Activated CD4-positive, alpha-beta T cell treated with anti-CD3 and anti-CD28 coated beads for 24 hours (primary cell): ENCODE measurements around the gene DSN1.

Experiments
- DNase-seq, 2 donors: peaks; one replicate each; pipeline ENCODE4 v3.0.0-alpha.2; 2020; ENCODE audit warnings: low read depth in 2 of 2

Gene DSN1

GRCh38 chr20:36796117-36796516, 22.6 kb upstream of the DSN1 start:
- no peak for DNase-seq

DNA sequence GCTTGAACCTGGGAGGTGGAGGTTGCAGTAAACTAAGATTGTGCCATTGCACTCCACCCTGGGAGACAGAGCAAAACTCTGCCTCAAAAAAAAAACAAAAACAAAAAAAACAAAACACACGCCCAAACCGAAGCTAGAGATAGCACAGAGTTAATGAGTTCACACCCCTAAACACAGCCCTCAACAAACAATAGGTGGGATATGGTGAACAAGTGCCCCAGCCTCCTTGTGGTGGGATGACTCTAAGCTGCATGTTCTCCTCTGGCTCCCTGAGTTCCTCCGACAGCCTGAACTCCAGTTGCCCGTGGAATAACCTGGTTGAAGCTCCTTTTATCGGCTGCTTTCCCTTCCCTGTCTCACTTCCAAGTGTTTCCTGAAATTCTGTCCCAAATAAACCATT, 22.1 kb upstream of the DSN1 start:
- DNase-seq, result no peak

DNA sequence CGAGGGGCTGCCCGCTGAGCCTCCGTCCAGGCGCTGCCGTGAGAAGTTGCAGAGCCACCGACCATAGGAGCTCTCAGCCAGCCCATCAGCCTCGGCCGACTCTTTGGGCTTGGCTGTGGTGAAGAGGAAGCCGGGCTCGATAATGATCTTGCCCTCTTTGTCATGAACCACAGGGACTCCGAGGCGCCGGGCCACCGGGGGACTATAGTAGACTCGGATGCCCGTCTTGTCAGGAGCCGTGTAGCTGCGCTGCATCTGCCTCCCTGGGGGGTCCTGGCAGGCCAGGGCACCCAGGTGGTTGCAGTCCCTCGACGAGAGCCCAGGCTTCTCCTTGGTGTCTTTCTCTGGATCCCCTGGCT, 20.5 kb upstream of the DSN1 start:
- DNase-seq, result no peak

DNA sequence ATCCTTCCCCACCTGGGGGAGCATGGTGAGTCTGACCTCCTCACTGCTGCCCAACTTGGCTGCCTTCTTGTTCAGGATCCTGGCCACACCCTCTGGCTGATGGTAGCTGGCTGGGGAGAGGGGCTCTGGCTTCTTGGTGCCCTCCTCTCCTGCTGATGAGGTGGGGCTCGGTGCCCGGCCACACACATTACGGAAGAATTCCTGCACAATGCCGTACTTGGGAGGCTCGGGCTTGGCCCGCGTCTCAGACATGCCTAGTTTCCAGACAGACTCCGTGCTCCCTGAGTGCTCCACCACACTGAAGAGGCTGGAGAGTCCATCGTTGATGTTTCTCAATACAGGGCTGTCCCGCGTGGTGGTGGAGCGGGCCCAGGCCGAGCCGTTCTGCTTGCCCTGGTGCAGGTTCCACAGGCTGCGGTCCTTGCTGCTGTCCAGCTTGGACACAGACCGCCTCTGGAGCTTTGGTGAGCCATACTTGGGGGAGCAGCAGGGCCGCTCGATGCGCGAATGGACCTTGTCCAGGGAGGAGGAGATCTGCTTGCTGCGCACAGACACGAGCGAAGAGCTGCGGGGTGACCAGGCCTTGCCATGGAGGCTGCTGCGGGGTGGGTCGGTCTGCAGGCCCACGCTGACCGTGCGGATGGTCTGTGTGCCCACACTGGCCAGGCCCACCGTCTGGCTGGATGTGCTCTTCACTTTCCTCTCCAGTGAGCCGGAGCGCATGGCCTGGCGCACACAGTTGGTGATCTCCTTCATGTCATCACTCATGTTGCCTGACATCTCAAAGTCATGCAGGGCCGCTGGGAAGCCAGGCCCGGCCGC, 19.9 kb upstream of the DSN1 start:
- DNase-seq, result no peak

GRCh38 chr20:36792422-36792821, 18.9 kb upstream of the DSN1 start:
- DNase-seq, result no peak

DNA sequence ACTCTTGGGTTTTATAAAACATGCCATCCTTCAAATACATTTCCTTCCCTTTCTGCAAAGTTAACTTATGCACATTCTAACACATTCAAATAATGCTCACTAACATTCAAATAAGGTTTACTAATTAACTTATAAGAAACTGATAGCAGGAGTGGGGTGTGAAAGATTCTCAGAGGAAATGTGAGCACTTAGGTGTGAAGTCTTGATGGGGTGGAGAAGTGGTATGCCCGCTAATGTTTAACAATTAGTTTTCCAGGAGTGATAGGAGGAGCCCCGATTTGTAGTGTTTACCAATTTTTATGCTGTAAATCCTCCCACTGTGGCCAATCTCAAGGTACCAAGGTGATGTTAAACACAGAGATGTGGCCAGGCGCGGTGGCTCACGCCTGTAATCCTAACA, 18.3 kb upstream of the DSN1 start:
- DNase-seq, result no peak

DNA sequence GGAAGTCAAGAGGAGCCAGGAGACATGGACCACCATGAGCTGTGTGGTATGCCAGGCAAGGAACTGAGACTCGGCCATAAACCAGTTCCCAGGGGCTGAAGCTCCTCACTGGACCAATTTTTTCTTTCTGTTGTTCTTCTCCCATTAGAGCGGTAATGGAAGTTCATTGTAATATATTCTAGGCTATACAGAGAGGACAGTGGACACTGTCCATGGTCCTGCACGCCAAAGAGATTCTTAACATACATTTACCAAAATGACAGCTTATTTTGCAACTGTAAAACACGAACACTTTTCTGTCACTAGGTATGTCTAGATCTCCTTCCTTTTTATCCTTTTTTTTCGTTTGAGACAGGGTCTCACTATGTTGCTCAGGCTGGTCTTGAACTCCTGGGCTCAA, 13.1 kb upstream of the DSN1 start:
- DNase-seq, result no peak

DNA sequence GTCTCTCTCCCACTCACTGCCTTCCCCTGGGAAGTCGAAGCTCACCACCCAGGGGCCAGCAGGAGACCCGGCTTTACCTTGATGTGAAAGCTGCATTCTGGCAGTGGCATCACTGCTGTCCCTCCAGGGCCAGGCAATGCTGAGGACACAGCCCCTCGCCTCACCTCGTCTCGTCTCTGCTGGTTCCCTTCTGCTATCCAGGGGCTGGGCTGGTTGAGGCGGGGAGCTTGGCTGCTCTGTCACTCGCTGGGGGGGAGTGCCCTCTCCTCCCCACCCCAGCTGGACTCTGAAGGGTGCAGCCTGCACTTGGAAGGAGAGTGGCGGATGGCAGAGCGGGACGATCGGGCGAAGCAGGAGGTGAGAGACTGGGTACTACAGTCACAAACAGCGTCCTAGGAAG, 12.7 kb upstream of the DSN1 start:
- DNase-seq, result no peak

DNA sequence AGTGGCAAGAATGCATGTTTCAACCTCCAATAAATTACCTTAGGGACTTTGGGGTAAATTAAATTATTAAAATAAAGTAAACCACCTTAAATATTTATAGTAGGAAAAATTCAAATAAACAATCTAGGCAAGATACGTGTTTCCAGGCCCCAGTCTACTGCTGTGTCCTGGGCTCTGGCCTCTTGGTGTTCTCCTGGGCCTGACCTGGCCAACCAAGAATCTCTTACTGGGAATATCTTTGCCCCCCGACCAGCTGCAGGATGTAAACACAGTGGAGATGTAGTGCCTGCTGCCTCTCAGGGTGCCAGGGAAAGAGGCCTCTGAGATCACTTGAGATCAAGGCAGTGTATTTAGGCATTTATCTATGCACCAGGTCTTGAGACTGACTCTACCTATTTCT, 11.7 kb upstream of the DSN1 start:
- DNase-seq, result no peak

GRCh38 chr20:36784900-36785299, 11.3 kb upstream of the DSN1 start:
- DNase-seq, result no peak

DNA sequence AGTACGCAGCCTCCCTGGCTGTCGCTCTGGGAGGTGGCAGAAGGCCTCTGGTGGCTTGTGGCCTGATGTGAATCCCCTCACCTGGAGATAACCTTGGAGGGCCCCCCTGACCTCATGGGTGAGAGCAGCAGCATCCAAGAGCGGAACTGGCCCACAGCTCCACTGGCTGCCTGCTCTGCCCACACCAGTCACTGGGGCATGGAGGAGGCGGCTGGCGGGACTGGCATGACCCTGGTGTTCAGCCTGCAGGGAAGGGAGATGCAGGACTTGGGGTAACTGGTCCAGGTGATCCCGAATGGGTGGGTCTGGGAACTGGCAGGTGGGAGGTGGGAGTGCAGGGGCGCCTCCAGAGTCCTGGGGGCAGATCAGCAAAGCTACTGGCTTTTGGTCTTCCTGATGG, 10.6 kb upstream of the DSN1 start:
- DNase-seq, result no peak

DNA sequence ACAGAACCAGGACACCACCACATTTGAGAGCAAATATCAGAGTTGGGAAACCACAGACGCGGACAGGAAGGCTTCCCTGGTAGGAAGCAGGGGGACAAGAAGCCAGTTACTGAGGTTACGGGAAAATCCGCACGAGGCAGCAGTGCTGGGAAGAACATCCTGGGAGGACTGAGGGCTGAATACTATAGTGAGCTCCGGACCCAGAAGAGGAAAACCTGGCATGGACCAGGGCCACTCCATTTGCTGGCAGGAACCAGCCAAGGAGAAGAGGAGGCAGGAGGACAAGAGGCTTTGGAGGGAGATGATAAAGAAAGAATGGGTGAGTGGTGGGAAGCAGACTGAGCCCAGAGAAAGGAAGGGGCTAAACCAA, 6.1 kb upstream of the DSN1 start:
- no peak for DNase-seq

DNA sequence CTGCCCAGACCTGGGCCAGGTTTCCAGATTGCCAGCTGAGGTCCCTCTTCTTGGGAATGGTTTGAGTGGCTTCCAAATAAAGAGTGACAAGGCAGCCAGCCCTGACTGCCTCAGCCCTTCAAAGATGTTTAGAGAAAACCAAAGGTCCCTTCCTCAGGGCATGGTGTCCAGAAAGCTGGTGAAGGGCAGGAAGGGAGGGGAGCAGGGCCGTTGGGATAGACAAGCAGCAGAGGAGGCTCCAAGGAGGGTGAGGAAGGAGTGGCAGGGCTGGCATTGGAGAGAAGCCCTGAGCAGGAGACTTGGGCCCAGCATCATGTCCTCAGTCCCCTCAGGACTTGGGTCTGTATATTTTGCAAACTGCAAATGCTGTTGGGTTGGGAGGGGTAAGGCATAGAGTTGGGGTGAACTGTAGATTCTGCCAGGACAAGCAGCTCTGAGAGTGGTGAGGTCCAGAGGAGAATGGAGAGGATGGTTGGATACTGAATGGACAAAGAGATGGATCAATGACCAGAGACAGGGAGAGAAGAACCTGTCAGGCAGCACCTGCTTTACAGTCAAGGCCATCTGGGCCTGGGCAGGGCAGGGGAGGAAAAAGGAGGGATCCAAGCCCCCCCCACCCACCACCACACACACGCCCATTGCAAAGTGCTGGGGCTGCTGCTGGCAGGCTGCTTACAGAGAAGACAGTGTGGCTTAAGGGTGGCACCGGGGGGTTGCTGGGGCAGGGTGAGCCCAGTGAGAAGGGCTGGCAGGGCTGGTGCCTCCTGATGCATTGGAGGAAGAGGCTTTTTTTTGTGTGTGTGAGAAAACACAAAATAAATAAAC, 5.5 kb upstream of the DSN1 start:
- DNase-seq, result no peak

- no peak for DNase-seq
These were observed 4.0 kb upstream of the DSN1 start for GRCh38 chr20:36777576-36777975.

DNA sequence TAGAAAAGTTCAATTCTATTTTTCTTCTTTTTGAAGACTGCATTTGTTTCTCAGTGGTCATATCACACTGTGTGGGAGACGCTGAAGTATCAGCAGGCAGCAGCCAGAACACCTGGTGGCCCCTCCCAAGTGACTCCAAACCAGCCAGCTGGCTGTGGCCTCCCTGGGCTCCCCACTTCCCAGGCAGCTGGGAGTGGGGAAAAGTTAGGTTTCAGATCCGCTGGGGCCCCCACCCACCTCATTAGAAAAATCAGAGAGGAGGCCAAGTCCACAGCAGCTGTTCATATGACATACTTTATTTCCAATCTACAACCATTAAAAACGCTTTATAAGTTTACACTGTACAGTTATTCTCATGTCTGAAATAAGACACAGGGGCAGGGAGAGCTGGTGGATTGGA, 3.6 kb upstream of the DSN1 start:
- no peak for DNase-seq

GRCh38 chr20:36775826-36776225, 2.3 kb upstream of the DSN1 start:
- DNase-seq, result no peak

DNA sequence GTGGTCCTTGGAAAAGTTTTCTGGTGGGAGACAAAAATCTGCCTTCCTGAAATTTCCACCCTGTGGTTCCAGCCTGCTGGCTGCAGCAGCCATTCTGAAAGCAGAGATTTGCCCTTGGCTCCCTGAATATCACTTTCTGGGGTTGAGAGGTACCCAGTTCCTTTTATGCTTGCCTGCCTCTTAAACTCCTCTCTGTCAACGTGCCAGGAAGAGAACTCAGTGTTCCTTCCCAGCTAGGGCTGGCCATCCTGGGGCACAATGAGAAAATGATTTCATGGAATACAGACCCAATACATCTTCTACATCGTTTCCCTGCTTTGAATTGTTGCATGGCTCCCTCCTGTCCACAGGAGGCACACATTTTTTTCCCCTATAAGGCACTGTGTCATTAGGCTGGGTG, 1.6 kb upstream of the DSN1 start:
- no peak for DNase-seq

- DNase-seq, result no peak
These were observed 411 bp downstream of the DSN1 start for GRCh38 chr20:36773107-36773596.

DNA sequence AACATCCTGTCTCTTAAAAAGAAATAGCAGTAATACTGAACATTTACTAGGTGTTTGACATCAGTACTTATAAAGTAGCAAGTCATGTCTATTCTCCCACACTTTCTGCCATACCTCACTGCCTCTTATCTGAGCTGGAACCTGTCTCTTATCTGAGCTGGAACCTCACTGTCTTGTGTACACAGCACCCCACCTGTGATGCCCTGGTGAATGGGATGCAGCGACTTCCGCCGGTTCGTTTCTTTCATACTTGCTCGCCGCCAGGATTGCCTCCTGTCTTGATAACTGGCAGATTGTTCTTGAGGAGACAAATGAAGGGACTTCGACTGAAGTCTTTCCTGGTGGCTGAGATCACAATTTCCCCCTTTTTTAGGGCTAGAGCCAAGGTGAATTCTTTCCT, 2.9 kb downstream of the DSN1 start:
- DNase-seq, result no peak

- no peak for DNase-seq
These were observed 4.7 kb downstream of the DSN1 start for GRCh38 chr20:36768768-36769430.

DNA sequence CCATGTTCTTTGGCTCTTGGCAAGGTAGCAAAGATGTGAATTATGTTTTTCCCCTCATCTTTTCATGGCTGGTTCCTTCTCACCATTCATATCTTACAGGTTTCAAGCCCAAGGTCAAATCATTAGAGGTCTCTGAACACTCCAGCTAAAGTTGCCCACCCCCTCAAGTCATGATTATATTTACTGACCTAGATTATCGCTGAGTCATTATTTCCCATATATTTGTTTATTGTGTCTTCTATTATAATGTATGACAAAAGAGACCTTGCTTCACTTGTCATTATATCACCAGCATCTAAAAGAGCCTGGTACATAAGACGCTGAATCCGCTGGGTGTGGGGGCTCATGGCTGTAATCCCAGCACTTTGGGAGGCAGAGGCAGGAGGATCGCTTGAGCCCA, 12.4 kb downstream of the DSN1 start:
- no peak for DNase-seq

DNA sequence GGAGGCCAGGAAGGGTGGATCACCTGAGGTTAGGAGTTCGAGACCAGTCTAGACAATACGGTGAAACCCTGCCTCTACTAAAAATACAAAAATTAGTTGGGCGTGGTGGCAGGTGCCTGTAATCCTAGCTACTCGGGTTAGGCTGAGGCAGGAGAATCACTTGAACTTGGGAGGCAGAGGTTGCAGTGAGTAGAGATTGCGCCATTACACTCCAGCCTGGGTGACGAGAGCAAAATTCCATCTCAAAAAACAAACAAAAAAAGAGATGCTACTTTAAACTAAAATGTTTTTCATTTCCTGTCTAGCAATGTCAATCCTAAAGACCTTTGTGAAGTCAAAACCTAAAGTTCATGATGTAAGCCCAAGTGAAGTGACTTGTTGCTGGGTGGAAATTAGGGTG, 12.9 kb downstream of the DSN1 start:
- no peak for DNase-seq

GRCh38 chr20:36758276-36758675, 15.3 kb downstream of the DSN1 start:
- DNase-seq, result no peak
